Measurements from ENCODE around the gene ISG15.

GRCh38 chr1:1013922-1014648 is 788 bp downstream of the ISG15 start:
- TF ChIP-seq CTCF (IDR thresholded peaks at IDR 0.05) = no peak
- TF ChIP-seq POLR2A (IDR thresholded peaks at IDR 0.05) = no peak

Data from body of pancreas (tissue), 4 donors.